GM18502 (cell line): ENCODE data around the gene ACSL5.
"Not testable (repeated sequence)": the region's sequence is repeated elsewhere in the genome, so short reads cannot be mapped to it uniquely, and the experiment has no call there.

Source experiments
- ATAC-seq: cut with Tn5 transposase; IDR thresholded peaks from one replicate; pipeline ENCODE4 v1.9.1; 2021; ENCODE audit warnings: mild to moderate bottlenecking; ENCODE audit not compliant: unreplicated experiment, poor library complexity

The ACSL5 gene

DNA sequence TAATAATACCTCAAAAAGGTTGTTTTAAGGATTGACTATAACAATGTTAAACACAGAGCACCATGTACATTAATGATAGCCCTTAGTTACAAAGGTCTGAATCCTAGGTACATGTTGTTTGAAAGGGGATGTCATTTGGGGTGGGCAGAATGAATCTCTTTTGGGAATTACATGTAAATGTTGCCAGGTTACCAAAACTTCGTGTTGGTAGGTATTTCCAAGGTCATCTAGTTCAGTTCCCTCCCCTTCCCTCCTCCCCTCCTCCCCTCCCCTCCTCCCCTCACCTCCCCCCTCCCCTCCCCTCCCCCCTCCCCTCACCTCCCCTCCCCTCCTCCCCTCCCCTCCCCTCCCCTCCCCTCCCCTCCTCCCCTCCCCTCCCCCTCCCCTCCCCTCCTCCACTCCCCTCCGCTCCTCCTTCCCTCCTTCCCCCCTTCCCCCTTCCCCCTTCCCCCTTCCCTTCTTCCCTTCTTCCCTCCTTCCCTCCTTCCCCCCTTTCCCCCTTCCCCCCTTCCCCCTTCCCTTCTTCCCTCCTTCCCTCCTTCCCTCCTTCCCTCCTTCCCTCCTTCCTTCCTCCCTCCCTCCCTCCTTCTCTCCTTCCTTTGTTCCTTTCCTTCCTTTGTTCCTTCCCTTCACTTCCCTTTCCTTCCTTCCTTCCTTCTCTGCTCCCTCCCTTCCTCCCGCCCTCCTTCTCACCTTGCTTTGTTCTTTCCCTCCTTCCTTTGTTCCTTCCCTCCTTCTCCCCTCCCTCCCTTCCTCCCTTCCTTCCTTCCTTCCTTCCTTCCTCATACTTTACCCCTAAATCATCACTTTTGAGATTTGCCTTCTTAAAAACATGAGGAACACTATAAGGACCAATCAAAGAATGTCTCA is 81.2 kb downstream of the ACSL5 start:
- ATAC-seq: no peak

DNA sequence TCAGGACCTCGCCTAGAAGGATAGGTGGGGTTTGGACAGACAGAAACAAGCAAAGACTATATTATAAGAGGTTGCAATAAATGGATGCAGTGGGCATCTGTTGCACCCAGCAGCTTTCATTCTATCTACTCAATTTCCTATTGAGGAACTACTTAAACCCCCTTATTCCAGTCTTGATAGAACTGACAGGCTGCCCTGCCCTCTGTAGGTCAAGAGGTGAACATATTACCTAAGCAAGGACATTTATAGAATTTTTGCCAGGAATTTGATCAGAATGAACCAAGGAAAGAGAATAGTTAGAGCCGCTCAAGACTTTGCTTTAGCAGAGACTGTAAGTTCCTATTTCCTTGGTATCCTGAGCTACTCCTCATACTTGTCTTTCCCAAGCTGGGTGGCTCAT is 82.6 kb downstream of the ACSL5 start:
- no peak for ATAC-seq

GRCh38 chr10:112460366-112460765 is 86.5 kb downstream of the ACSL5 start:
- ATAC-seq: no peak

- ATAC-seq: no peak
Measured at GRCh38 chr10:112461029-112461887, 87.3 kb downstream of the ACSL5 start.

DNA sequence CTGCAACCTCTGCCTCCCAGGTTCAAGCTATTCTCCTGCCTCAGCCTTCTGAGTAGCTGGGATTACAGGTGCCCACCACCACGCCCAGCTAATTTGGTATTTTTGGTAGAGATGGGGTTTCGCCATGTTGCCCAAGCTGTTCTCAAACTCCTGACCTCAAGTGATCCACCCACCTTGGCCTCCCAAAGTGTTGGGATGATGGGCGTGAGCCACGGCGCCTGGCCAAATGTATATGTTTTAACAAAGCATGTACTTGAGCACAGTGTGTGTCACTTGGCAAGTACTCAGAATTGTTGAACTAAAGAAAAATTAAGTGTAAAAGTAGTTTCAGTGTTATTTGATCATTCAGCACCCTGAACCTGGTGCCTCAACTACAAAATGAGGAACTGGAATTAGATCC is 90.2 kb downstream of the ACSL5 start:
- ATAC-seq: not testable (repeated sequence)

DNA sequence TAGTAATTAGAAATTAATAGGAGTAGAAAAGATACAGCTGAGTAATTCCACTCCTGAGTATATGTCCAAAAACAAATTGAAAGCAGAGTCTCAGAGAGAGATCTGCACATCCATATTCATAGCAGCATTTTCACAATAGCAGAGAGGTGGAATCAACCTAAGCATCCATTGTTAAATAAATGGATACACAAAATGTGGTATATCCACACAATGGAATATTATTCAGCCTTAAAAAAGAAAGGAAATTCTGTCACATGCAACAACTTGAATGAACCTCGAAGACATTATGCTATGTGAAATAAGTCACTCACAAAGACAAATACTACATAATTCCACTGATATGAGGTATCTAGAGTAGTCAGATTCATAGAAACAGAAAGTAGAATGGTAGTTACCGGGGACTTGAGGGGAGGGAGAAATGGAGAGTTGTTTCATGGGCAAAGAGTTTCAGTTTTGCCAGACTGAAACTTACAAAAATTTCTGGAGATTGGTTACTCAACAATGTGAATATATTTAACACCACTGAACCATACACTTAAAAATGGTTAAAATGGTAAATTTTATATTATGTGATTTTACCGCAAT is 91.5 kb downstream of the ACSL5 start:
- no peak for ATAC-seq

- no peak for ATAC-seq
Measured at GRCh38 chr10:112466802-112467201, 92.9 kb downstream of the ACSL5 start.

DNA sequence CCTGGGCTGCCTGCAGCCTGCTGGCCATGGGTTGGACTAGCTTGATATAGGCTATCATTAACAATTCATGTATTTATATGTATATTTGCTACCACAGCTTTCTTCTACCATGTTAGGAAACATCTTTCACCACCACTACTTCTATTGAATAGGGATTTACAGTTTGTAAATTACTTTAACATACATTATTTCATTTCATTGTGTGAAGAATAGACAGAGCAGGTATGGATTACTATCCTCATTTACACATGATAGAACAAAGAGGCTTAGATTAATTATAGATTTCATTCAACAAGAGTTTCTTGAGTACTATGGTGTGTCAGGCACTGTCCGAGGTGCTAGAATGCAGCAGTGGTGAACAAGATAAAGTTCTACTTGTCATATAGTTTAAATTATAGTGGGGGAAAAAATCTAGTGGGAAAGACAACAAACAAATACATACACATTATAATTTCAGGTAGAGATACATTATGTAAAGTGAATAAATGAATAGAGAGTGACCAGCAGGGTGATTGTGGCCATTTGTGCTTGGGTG is 93.7 kb downstream of the ACSL5 start:
- ATAC-seq: no peak

GRCh38 chr10:112471878-112472487 is 98.1 kb downstream of the ACSL5 start:
- peak; percentile 69 for ATAC-seq

- no peak for ATAC-seq
Measured at GRCh38 chr10:112475575-112476218, 101.8 kb downstream of the ACSL5 start.
